Measurements from ENCODE around the gene FILIP1L. TPM values are rescaled to one million over a fixed set of nuclear protein-coding genes. Genes with fewer than 3 reads are reported as not detected.
A peak's percentile ranks its signal among the peaks of the same experiment; 100 is the strongest.

The FILIP1L gene
- total RNA-seq, 2 donors from 2014 or later: 97.0 to 112 TPM

DNA sequence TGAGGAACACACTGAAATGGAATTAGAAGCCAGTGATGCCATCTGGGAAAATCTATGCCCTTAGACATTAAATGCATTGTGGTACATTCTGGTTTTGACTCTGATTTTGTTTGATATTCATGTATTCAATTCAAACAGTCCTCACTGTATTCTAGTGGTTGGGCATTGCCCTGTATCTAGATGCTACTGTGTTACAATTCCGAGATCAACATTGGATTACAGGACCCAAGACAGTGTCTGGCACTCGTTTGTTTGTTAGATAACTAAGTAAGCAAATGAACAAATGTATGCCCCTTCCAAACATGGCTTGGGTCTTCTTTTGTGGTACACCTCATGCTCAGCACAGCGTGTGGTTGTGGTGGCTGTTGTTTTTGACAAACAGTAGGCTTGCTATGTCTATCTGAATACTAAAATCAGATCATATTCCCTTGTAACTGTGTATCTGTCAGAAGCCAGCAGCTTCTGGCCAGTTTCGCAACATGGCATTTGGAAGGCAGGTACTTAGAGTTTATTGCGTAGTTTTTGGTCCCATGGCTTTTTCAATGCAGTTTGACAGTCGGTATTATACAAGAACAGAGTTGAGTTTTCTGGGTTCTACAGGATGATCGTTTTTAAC is 5.7 kb downstream of the FILIP1L start:
- Histone ChIP-seq H3K27ac (peak overlapping the region in 1 of 2 donors; percentile 52), H3K9me3 (no peaks in the 10 kb centered on the region), H3K27me3 (no peaks in the 10 kb centered on the region), H3K36me3 (no peaks in the 10 kb centered on the region), H3K4me1 (peaks cover 0 to 68% of the 10 kb centered on the region in 2 donors), H3K4me3 (no peak overlapping the region)
- TF ChIP-seq, protein P1, sequence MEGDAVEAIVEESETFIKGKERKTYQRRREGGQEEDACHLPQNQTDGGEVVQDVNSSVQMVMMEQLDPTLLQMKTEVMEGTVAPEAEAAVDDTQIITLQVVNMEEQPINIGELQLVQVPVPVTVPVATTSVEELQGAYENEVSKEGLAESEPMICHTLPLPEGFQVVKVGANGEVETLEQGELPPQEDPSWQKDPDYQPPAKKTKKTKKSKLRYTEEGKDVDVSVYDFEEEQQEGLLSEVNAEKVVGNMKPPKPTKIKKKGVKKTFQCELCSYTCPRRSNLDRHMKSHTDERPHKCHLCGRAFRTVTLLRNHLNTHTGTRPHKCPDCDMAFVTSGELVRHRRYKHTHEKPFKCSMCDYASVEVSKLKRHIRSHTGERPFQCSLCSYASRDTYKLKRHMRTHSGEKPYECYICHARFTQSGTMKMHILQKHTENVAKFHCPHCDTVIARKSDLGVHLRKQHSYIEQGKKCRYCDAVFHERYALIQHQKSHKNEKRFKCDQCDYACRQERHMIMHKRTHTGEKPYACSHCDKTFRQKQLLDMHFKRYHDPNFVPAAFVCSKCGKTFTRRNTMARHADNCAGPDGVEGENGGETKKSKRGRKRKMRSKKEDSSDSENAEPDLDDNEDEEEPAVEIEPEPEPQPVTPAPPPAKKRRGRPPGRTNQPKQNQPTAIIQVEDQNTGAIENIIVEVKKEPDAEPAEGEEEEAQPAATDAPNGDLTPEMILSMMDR (IDR thresholded peaks at IDR 0.05): no peak
- no peak for DNase-seq (ENCODE audit: low spot score)

DNA sequence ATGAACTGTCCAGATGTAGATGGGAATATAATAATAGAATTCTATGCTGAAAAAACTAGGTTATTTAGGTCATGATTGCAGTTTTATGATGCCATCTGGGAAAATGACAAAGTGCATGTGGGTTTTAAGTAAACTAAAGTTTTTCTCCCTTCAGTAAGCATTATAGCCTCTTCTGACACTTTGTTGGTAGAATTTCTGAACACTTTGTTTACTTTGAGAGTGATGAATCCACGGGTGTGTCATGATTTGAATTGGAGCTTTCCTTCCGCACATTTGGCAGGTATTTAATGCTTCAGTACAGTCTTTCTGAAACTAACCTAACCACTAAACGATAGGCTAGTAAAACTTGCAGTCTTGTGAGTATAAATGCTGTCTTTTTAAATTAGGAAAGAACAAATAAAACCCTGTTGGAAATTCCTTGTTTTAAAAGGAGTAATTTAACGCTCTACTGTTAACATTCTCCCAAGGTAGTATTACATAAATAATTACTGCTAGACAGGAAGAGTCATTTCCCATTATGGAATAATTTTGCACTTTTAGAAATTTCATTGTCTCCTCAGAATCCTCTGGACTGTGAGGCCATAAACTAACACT is 7.0 kb downstream of the FILIP1L start:
- Histone ChIP-seq H3K9me3 (no peaks in the 10 kb centered on the region), H3K4me1 (peaks cover 0 to 81% of the 10 kb centered on the region in 2 donors), H3K27ac (peak overlapping the region in 1 of 2 donors; percentile 49), H3K27me3 (no peaks in the 10 kb centered on the region), H3K36me3 (no peaks in the 10 kb centered on the region), H3K4me3 (no peak overlapping the region)
- TF ChIP-seq, protein P1 (IDR thresholded peaks at IDR 0.05): no peak
- DNase-seq (ENCODE audit: low spot score): no peak

DNA sequence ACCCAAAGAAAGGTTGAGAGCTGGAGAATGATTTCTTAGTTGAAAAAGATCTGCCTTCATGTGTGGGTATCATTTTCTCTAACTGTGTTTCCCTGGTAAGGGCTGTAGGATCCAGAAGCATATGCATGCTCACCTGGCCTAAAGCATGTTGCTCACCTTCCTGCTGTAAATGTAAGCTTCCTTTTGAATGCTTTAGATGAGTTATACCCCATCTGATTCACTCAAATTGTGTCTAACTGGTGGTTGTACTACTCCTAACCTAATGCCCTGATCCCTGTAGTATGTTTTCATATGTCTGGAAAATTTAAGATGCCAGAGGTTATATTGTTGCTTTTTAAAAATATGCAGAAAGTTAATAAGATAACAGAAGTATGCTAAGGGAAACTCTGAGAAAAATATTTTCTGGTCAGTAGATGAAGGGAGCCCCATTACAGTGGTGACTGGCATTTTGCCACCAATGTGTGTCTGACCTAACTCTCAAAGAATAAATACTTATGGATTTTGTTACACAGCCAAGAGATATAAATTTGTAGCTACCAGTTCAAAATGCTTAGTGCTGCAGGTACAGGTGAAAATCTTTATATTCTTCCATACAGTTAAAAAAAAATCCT is 7.7 kb downstream of the FILIP1L start:
- TF ChIP-seq, protein P1 (IDR thresholded peaks at IDR 0.05): no peak
- H3K27me3 ChIP-seq: no peaks in the 10 kb centered on the region
- peak overlapping the region in 1 of 2 donors; percentile 11 for H3K27ac ChIP-seq
- H3K9me3 ChIP-seq: no peaks in the 10 kb centered on the region
- H3K36me3 ChIP-seq: no peaks in the 10 kb centered on the region
- H3K4me1 ChIP-seq: peaks cover 0 to 81% of the 10 kb centered on the region in 2 donors
- no peak overlapping the region for H3K4me3 ChIP-seq
- DNase-seq (ENCODE audit: low spot score): no peak

DNA sequence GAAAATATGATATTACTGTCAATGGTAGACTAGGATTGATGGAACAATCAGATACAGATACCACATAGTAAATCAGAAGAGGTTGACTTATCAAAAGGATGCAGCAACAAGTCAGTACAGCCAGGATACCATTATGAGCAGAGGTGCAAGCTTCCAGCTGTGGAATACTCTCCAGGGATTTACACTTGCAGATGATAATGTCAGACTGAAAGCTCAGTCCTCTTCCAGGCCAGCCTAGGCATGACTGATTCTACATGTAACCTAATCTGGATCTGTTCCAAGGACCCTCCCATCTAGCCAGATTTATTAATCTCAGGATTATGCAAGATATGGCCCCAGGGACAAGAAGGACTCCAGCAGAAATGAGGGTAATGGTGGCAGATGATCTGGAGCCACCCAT is 8.2 kb downstream of the FILIP1L start:
- H3K36me3 ChIP-seq: no peaks in the 10 kb centered on the region

DNA sequence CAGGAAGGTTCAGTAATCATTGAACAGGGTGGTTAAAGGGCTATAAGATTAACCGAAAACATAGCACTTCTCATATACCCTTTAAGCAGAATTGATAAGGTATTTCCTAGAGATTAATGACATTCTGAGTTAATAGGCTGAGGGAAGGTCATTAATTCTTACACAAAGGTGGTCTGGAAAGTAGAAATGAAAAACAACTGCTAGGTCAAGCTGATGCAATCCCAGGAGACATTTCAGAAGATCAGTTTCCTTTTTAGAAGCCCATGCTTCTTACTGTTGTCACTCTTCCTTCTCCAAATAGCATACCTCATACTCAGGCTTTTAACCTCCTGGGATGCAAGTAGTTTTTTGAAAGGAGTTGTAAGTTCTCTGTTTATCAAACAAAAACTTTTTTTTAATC is 8.8 kb downstream of the FILIP1L start:
- Histone ChIP-seq H3K27me3 (no peaks in the 10 kb centered on the region), H3K36me3 (no peaks in the 10 kb centered on the region), H3K4me3 (no peak overlapping the region), H3K27ac (peak overlapping the region in 1 of 2 donors; percentile 79), H3K4me1 (peaks cover 0 to 75% of the 10 kb centered on the region in 2 donors), H3K9me3 (no peaks in the 10 kb centered on the region)
- TF ChIP-seq, protein P1 (IDR thresholded peaks at IDR 0.05): no peak
- no peak for DNase-seq (ENCODE audit: low spot score)

More for the DNA sequence above, 8.2 kb downstream of the FILIP1L start:
- H3K27ac ChIP-seq: peak overlapping the region; percentile 11 to 79
- no peaks in the 10 kb centered on the region for H3K27me3 ChIP-seq
- no peaks in the 10 kb centered on the region for H3K9me3 ChIP-seq
- peaks cover 0 to 81% of the 10 kb centered on the region in 2 donors for H3K4me1 ChIP-seq
- no peak overlapping the region for H3K4me3 ChIP-seq
- TF ChIP-seq, protein P1 (IDR thresholded peaks at IDR 0.05): no peak
- no peak for DNase-seq (ENCODE audit: low spot score)

All from right atrium auricular region (tissue), 2 donors.